GM21528 (cell line): ENCODE measurements around the gene TREH.
"Not testable (repeated sequence)": the region's sequence is repeated elsewhere in the genome, so short reads cannot be mapped to it uniquely, and the experiment has no call there.

Experiments used
- ATAC-seq: cut with Tn5 transposase; IDR thresholded peaks from one replicate; pipeline ENCODE4 v1.9.1; 2021; ENCODE audit warnings: mild to moderate bottlenecking, moderate library complexity; ENCODE audit not compliant: unreplicated experiment, low FRiP score

Gene TREH

DNA sequence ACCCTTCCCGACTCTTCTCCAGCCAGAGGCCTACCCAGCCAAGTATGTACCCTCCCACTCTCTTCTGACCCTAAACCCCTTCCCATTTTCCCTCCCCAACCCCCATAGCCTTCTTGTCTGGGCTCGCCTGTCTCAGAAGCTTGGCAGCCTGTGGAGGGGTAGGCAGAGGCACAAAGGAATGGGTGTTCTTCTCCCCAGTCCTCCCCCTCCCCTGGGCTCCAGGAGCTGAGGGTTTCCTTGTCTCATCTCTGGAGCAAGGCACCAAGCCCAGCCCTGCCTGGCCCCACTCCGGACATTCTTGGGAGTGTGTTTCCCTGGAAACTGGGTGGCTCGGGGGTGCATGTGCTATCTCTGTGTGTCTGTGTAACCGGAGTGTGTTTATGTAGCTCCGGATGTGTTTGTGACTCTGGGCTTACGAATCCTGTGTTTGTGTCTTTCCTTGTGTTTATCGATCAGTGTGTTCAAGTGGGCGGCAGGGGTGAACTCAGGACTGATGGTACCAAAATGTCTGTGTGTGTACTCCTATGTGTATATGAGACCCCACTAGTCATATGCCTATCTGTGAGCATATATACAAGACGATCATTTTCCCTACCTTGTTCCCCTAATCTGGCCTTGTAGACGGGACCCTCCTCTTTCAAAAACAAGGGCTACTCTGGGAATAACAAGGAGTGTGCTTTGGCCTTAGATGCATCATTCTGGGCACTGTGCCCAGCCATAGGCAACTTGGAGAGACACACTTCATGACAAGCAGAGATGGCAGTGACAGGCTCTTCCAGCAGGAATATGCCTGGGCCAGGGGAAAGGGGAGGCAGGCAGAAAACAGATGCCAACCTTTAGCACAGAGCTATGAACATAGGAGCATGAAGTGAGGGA lies 61.1 kb downstream of the TREH start:
- no peak for ATAC-seq

DNA sequence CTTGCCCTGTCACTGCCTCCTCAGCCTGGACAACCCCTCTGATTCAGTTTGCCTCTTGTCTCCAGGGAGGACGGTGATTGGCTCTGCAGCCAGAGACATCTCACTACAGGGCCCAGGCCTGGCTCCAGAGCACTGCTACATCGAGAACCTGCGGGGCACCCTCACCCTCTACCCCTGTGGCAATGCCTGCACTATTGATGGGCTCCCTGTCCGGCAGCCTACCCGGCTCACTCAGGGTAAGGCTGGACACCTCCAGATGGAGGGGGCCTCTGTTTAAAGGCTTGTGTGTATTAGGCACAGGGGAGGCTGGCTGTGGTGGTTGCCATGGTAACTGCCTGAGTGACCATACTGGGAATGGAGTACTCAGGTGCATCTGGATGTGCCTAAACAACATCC lies 63.5 kb downstream of the TREH start:
- ATAC-seq = no peak

DNA sequence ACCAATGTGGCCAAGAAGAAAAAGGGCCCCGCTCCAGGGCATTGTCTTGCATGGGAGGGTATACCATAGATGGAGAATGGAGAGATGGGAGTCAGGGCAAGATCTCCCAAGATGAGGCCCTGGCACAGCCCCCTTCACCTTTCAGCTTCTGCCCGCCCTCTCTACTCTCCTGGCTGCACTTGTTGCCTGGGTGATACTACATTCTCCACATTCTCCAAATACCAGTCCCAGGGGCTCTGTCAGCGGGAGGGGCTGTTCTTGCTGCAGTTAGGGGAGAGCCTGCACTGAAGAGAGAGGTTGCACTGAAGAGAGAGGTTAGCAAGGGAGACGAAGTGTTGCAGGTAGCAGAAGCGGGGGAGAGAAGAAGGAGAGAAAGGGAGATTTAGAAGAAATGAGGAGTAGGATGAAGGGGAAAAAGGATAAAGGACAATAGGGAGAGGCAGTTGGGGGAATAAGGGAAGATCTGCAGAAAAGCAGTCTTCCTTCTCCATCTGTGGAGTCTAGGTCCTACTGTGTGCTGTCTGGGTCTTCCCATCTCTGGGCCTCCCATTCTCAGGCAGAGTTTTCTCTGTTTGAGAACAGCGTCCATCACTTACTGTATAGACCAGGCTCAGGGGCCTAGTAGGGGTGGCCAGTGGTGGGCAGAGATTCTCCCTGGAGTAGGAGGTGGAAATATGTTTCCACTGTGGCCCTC lies 64.0 kb downstream of the TREH start:
- ATAC-seq = no peak

DNA sequence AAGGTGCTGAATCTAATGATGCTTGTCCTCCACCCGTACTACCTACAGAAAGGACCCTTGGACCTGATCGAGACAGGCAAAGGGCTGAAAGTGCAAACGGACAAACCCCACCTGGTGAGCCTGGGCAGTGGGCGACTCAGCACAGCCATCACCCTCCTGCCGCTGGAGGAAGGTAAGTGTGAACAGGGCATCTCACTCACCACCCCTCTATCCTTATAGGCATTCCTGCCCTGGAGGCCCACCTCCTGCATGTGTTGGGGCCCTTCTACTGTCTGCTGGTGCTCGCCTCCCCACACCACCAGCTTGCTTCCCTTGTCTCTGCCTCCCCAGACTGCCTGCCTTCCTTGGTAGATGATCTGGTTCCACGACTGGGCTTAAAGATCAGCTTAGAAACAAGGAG lies 64.9 kb downstream of the TREH start:
- no peak for ATAC-seq

DNA sequence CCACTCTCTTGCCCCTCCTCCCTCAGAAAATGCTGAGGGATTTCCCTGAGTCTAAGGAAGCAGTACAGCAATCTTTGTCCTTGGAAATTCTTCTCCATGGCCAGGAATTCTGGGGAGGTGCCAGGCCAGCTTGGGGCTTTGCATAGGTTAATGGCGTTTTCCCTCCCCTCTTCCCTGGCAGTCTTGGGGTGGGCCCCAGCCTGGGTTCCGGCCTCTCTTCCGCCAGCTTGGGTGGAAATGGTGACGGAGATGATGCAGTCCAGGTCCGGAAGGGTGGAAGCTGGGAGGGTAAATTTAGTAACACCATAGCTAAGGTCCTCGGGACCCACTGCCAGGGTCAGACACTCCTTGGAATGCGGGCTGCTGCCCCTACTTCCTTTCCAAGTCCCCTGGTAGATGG lies 67.1 kb downstream of the TREH start:
- ATAC-seq = no peak

DNA sequence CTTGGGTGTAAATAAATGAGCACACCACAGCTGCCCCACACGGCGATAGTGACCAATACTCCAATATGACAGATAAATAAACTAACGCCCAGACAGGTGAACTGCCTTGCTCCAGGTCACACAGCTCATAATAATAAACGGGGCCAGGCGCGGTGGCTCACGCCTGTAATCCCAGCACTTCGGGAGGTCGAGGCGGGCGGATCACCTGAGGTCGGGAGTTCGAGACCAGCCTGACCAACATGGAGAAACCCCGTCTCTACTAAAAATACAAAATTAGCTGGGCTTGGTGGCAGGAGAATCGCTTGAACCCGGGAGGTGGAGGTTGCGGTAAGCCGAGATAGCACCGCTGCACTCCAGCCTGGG lies 68.0 kb downstream of the TREH start:
- not testable (repeated sequence) for ATAC-seq

DNA sequence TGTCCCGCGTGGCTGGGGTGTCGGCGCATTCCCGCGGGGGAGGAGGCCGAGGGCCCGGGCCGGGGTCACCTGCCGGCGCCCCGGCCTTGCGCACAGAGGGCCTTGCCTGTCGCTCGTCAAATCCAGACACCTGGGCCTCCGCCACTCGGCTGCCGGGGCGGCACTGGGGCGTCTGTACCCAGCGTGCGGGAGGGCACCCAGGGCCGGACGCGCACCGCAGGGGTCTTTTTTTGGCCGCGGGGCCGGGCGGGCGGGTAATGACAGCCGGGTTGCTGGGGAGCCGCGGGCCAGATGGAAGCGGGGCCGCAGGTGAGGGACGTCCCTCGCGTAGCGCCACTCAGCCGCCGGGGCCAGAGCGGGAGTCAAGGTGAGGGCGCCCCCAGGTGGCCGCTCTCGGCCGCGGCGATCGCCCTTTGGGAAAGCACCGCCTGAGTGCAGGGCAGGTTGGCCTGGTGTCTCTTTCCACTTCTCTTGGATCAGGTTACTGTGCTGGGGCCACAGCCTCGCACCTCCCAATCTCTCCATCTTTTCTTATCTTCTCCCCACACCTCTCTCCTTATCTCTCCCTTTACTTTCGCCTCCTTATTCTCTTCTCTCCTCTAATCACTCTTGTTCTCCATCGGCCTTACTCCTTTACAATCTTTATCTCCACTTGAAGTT lies 68.5 kb downstream of the TREH start:
- ATAC-seq = no peak

DNA sequence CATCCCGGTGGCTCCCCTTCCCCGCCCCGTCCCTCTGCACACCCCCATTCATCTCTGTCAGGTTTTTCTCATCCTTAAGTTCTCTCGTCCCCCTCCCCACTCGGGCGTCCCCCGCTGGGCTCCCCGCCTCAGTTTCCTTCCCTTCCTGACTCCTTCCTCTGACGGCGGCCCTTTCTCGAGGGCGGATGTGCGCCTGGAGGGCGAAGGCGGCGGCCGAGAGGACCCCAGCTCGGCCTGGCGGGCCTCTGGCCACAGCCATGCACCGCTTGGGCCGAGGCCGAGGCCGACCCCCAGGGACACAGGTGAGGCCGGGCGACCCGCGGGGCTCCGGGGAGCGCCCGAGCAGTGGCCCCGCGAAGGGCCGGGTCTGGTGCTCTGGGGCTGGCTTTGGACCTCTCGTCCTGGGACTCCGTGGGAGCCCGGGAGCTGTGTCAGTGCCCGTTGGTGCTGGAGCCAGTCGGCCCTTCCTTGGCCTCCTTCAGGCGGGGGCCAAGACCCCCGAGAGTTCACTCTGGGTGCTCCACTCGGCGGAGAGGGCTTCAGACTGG lies 69.2 kb downstream of the TREH start:
- ATAC-seq = no peak

DNA sequence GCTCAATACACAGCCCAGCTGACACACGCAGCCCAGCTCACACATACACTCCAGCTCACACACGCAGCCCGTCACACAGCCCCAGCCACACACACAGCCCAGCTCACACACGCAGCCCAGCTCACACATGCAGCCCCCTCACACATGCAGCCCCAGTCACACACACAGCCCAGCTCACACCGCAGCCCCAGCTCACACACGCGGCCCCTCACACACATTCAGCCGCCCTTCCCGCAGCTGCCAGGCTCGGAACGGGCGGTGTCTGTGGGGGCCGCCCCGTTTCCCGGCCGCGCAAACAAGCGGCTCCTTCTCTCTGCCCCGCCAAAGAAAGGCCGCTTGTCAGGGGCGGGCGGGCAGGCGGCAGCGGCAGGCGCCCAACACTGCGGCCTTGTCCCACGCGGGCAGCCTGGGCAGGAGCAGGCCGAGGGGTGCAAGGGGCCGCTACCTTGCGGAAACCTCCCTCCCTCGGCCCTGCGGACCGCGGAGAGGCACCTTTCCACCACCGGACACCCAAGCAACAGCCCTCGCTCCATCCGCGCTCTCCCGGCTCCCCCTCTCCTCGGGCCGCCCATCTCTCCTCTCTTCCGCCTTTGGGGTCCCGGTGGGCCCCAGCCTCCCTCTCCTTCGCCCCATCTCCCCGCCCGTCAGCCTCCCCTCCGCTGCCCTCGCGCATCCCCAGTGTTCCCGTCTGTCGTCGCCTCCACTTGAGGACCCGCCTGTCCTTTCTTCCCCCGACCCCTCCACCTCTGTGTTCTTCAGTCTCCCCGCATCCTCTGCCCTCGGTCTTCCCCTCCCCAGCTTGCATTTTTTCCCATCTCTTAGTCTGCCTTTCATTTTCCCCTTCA lies 69.8 kb downstream of the TREH start:
- no peak for ATAC-seq

DNA sequence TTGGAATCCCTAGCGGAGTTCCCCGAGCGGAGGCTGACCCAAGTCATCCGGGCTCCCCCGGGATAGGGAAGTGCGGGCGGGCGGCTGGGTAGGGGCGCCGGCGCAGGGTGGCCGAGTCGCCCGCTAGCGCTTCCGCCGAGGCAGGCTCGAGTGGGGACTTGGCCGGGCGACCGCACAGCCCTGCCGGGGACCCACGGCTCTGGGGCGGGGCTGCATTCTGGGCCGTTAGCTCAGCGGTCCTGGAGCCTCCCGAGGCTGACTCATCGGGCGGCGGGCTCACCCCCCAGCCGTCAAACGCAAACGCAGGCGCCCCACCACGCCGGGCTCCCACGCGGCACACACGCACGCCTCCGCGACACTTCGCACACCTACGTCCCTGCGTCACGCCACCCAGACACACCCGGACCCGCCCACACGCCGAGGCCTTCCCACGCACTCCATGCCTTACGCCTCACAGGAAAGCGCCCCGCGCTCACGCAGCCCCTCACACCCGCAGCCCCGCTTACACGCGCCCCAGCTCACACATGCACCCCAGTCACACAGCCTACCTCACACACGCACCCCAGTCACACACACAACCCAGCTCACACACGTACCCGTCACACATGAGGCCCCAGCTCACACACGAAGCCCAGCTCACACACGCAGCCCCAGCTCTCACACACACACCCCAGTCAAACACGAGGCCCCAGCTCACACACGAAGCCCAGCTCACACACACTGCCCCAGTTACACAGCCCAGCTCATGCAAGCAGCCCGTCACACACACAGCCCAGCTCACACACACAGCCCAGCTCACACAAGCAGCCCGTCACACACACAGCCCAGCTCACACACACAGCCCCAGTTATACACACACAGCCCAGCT lies 70.9 kb downstream of the TREH start:
- ATAC-seq = no peak

DNA sequence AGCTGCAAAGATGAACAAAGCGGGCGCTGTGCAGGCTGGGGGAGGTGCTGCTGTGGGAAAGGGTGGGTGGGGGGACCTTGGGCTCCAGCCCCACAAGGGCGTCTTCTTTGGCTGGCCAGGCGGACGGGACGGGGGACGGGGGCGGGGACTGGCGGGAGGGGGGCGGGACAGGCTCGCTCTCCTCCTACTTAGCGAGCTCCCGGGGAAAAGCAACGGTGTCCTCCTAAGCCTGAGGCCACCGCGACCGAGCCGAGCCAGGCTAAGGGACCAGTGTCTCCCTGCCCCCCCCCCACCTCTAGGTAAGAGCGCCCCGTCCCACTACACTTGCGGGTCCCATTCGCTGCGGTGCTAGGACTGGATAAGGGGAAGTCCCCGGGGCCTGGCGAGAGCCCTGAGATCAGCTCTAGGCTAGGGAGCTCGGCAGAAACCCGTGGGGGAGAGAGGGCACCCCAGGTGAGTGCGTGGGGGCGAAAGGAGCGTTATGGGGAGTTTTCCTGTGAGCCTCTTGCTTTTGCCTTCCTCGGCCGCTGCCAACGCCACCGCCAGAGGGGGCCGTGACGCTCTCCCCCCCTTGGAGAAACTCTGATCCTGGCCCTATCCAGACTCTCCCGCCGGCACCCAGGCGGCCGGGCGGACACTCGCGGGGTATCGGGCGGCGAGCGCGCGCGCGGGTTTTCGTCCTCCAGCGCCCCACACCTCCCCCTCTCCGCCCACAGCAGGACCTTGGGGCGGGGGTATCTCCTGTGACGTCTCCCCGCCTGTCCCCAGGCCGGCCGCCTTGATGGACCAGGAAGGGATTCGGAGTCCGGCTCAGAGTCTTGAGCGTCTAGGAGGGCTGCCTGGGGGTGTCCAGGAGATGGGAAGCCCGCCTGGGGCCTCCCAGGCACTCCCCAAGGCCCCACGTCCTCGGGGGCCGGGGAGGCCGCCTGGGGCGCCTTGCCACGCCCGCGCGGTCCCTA lies 71.8 kb downstream of the TREH start, which contains the start of gene PHLDB1:
Gene PHLDB1, plus strand, starts transcription at position 215 of the 959 bp plus-strand sequence. CDS start 6,222 bp downstream, outside the sequence.
- no peak for ATAC-seq
